Nephron (organoid): ENCODE measurements around the gene UQCR10.

ENCODE experiments used
- H3K27ac Mint-ChIP-seq, 3 experiments: 2 replicates each; pipeline ENCODE4 v1.8.0; 2020; ENCODE audit warnings: mixed read lengths in 3 of 3, mild to moderate bottlenecking in 2 of 3, moderate library complexity in 1 of 3
- H3K27me3 Mint-ChIP-seq: 2 replicates; pipeline ENCODE4 v1.8.0; 2021; ENCODE audit warnings: low read depth, mild to moderate bottlenecking, moderate library complexity, mixed read lengths
- H3K36me3 Mint-ChIP-seq: 2 replicates; pipeline ENCODE4 v1.8.0; 2020; ENCODE audit warnings: low read depth, mixed read lengths
- H3K4me1 Mint-ChIP-seq: 2 replicates; pipeline ENCODE4 v1.8.0; 2020; ENCODE audit warnings: mixed read lengths
- H3K4me3 Mint-ChIP-seq, 3 experiments: 2 replicates each; pipeline ENCODE4 v1.8.0; 2020; ENCODE audit warnings: mild to moderate bottlenecking in 3 of 3, mixed read lengths in 3 of 3, moderate library complexity in 2 of 3
- H3K9me3 Mint-ChIP-seq: 2 replicates; pipeline ENCODE4 v1.8.0; 2020; ENCODE audit warnings: mixed read lengths
- TF ChIP-seq, protein P1 (sequence below), 3 experiments: fragments of 200-600 bp; sonication (generic); IDR thresholded peaks; one replicate each; pipeline ENCODE4 v1.5.0; 2021; ENCODE audit warnings: antibody characterized with exemption in 3 of 3; ENCODE audit not compliant: unreplicated experiment in 3 of 3

Gene UQCR10

DNA sequence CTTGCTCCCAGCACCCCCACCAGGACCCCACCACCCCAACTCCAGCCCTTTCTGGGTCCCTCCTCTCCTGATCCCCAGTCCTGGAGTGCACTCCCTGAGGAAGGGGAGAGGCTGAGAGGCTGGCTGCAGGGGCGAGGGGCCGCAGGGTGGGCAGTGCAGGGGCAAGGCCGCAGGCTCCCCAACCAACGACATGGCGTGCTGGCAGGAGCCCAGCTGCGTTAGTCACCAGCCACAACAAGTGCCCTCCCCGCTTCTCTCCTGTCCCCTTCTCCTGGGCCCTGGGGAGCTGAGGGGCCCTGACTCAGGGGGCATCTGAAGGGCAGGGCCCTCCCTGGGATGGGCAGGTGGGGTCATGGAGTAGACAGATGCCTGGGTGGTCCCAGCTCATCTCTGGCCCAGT lies 45.0 kb upstream of the UQCR10 start:
- Mint-ChIP-seq H3K27me3 (peaks cover 66% of the 10 kb centered on the region), H3K27ac (no peak overlapping the region), H3K4me3 (no peak overlapping the region), H3K4me1 (no peaks in the 10 kb centered on the region), H3K36me3 (no peaks in the 10 kb centered on the region), H3K9me3 (no peaks in the 10 kb centered on the region)
- TF ChIP-seq, protein P1, sequence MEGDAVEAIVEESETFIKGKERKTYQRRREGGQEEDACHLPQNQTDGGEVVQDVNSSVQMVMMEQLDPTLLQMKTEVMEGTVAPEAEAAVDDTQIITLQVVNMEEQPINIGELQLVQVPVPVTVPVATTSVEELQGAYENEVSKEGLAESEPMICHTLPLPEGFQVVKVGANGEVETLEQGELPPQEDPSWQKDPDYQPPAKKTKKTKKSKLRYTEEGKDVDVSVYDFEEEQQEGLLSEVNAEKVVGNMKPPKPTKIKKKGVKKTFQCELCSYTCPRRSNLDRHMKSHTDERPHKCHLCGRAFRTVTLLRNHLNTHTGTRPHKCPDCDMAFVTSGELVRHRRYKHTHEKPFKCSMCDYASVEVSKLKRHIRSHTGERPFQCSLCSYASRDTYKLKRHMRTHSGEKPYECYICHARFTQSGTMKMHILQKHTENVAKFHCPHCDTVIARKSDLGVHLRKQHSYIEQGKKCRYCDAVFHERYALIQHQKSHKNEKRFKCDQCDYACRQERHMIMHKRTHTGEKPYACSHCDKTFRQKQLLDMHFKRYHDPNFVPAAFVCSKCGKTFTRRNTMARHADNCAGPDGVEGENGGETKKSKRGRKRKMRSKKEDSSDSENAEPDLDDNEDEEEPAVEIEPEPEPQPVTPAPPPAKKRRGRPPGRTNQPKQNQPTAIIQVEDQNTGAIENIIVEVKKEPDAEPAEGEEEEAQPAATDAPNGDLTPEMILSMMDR (IDR thresholded peaks at IDR 0.05; ENCODE audit: unreplicated experiment in 3 of 3), result no peak

DNA sequence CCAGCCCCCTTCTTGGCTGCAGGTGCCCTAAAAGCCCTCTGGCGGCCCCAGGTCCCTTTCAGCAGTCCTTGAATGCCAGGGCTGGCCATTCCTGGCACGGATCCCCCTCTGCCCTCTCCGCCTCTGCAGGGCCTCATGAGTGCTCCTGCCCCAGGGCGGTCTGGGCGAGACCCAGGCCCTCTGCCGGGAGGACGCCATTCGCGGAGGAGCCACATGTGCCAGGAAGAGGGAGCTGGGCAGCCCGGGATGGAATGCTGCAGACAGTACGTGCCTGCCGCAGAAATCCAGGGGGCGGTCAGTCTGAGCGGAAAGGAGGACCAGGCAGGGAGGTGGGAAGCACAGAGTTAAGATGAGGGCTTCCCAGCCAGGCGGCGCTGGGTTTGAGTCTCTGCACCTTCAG lies 44.6 kb upstream of the UQCR10 start:
- Mint-ChIP-seq H3K4me3 (no peak overlapping the region), H3K36me3 (no peaks in the 10 kb centered on the region), H3K27ac (no peak overlapping the region), H3K9me3 (no peaks in the 10 kb centered on the region), H3K27me3 (peaks cover 62% of the 10 kb centered on the region), H3K4me1 (no peaks in the 10 kb centered on the region)
- TF ChIP-seq, protein P1 (IDR thresholded peaks at IDR 0.05; ENCODE audit: unreplicated experiment in 3 of 3), result no peak

DNA sequence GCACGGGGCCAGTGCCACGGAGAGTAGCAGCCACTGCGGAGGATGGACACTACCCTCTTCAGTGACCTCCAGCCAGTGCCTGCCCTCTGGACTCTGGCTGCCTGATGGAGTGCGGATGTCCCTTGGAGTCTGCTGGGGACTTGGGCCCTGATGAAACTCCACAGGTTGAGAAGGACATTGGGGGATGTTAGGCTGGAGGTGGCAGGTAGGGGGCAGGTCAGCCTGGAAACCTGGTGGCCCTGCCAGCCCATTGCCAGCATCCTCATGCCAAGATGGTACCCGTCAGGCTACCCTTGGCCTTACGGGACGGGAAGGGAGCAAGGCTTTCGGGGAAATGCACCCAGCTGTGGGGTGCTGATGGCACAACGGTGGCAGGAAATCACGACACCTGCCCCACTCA lies 43.4 kb upstream of the UQCR10 start:
- TF ChIP-seq, protein P1 (IDR thresholded peaks at IDR 0.05; ENCODE audit: unreplicated experiment in 3 of 3), result no peak
- Mint-ChIP-seq H3K27me3 (peaks cover 50% of the 10 kb centered on the region), H3K27ac (no peak overlapping the region), H3K9me3 (no peaks in the 10 kb centered on the region), H3K4me1 (no peaks in the 10 kb centered on the region), H3K36me3 (no peaks in the 10 kb centered on the region), H3K4me3 (no peak overlapping the region)

DNA sequence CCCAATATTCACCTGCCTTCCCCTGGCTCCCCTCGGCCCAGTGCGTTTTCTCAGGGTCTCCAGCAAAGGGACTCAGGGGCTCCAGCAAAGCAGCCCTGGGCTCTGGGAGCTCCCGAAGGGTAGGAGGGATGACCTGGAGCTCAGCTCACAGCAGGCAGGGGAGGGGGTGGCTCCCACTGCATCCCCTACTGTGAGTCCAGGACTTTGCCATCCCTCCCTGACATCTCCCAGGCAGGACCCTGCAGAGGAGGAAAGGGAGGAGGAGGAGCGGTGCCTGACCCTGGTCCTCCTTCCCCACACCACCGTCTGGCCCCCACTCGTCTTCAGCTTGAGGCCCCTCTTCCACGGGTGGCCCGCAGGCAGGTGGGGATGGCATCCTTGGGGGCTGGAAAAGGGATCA lies 42.3 kb upstream of the UQCR10 start:
- H3K27ac Mint-ChIP-seq, result no peak overlapping the region
- H3K4me3 Mint-ChIP-seq, result no peak overlapping the region
- no peaks in the 10 kb centered on the region for H3K9me3 Mint-ChIP-seq
- H3K4me1 Mint-ChIP-seq, result no peaks in the 10 kb centered on the region
- no peaks in the 10 kb centered on the region for H3K36me3 Mint-ChIP-seq
- TF ChIP-seq, protein P1 (IDR thresholded peaks at IDR 0.05; ENCODE audit: unreplicated experiment in 3 of 3), result no peak
- H3K27me3 Mint-ChIP-seq, result peaks cover 40% of the 10 kb centered on the region

DNA sequence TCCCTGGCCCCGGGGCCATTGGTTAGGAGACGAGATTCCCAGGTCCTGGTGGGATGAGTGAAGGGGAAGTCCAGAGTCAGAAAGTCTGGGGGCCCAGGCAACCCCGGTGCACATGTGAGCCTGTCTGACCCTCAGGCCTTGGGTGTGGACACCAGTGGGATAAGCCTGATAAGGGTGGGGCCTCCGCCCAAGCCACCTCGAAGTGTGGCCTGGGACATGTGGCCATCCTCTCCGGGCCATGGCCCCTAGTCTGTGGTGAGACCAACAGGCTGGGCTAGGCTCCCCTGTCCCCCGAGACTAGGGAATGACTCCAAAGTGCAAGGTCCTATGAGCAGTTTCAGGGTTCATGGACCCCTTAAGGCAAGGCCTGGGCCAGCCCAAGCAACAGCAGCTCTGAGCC lies 41.1 kb upstream of the UQCR10 start:
- Mint-ChIP-seq H3K4me1 (no peaks in the 10 kb centered on the region), H3K27ac (no peak overlapping the region), H3K9me3 (no peaks in the 10 kb centered on the region), H3K27me3 (peaks cover 40% of the 10 kb centered on the region), H3K36me3 (no peaks in the 10 kb centered on the region), H3K4me3 (no peak overlapping the region)
- TF ChIP-seq, protein P1 (IDR thresholded peaks at IDR 0.05; ENCODE audit: unreplicated experiment in 3 of 3), result no peak

DNA sequence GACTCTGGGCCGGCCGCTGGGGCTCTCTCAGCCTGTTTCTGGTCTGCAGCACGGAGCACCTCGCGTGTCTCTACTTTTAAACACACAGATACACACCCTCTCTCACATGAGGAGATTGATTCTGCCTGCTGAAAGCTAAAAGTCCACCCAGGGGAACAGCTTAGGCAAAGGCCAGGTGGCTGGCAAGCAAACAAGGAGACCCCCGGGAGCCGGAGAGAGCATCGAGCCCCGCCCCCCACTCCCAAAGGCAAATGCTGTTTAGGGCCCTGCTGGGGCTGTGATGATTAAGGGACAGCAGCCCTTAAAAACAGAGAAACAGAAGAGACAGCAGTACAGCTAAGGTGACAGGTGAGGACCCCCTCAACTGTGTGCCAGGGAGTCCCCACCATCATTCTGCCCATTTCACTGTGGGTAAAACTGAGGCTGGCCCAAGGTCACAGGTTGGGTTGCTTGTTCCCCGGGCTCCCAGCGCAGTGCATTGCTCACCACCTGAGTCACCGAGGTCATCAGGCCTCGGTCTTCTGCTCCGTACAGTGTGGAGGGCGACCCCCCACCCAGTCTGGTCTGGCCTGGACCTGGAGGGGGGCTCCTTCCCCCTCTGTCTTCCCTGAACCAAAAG lies 40.5 kb upstream of the UQCR10 start:
- no peak overlapping the region for H3K4me3 Mint-ChIP-seq

More for the DNA sequence above, 40.5 kb upstream of the UQCR10 start:
- TF ChIP-seq, protein P1 (IDR thresholded peaks at IDR 0.05; ENCODE audit: unreplicated experiment in 3 of 3), result no peak
- H3K4me1 Mint-ChIP-seq, result no peaks in the 10 kb centered on the region
- no peak overlapping the region for H3K27ac Mint-ChIP-seq
- H3K36me3 Mint-ChIP-seq, result no peaks in the 10 kb centered on the region
- peaks cover 35% of the 10 kb centered on the region for H3K27me3 Mint-ChIP-seq
- H3K9me3 Mint-ChIP-seq, result no peaks in the 10 kb centered on the region
